ENCODE measurements around the gene DAB1. TPM values are rescaled to one million over a fixed set of nuclear protein-coding genes. Genes with fewer than 3 reads are reported as not detected.

The DAB1 gene
- total and polyA plus RNA-seq, 2 of the 8 experiments (the other 6 are each of a cell fraction or from before 2014, with no cell fraction given): 4.4 to 11.8 TPM

GRCh38 chr1:57106296-57106695, 317.6 kb downstream of the DAB1 start (continued):
- no peak for TF ChIP-seq CHD7 (IDR thresholded peaks at IDR 0.05; ENCODE audit: insufficient replicate concordance, low read length)
- no peak for TF ChIP-seq RNF2 (IDR thresholded peaks at IDR 0.05; ENCODE audit: borderline replicate concordance, low read depth, low read length, missing control alignments, poor library complexity, severe bottlenecking)
- TF ChIP-seq GABPA (IDR thresholded peaks at IDR 0.05; ENCODE audit: borderline replicate concordance, insufficient read depth, low read length): no peak
- no peak for TF ChIP-seq JUND (IDR thresholded peaks at IDR 0.05; ENCODE audit: low read length)
- TF ChIP-seq CBX5 (IDR thresholded peaks at IDR 0.05; ENCODE audit: low read depth, low read length): no peak
- TF ChIP-seq ZNF274 (IDR thresholded peaks at IDR 0.05; ENCODE audit: borderline replicate concordance, extremely low read depth, low read length): no peak
- TF ChIP-seq HDAC6 (IDR thresholded peaks at IDR 0.05; ENCODE audit: low read depth, low read length): no peak
- no peak for TF ChIP-seq SRF (IDR thresholded peaks at IDR 0.05; ENCODE audit: low read depth, low read length)
- no peak for TF ChIP-seq RXRA (IDR thresholded peaks at IDR 0.05; ENCODE audit: insufficient read depth, low read depth, low read length)

Measured in H1 (cell line).